GM18870 (cell line): ENCODE data around the gene SLC38A3.

Source experiments
- ATAC-seq: cut with Tn5 transposase; IDR thresholded peaks from one replicate; pipeline ENCODE4 v1.9.1; 2021; ENCODE audit warnings: moderate library complexity; ENCODE audit not compliant: unreplicated experiment

SLC38A3 gene

GRCh38 chr3:50190936-50191660 is 14.0 kb upstream of the SLC38A3 start, which contains the start of gene GNAT1:
GNAT1 (plus strand) TSS chr3:50191610; CDS start chr3:50191726, 116 bp downstream.
- ATAC-seq: no peak

- no peak for ATAC-seq
Observed at GRCh38 chr3:50192124-50192523, 12.9 kb upstream of the SLC38A3 start.

- ATAC-seq: no peak
Observed at GRCh38 chr3:50192689-50193141, 12.4 kb upstream of the SLC38A3 start.

GRCh38 chr3:50193286-50193685 is 11.8 kb upstream of the SLC38A3 start:
- ATAC-seq: no peak

GRCh38 chr3:50193746-50194127 is 11.3 kb upstream of the SLC38A3 start:
- no peak for ATAC-seq

- no peak for ATAC-seq
Observed at GRCh38 chr3:50194128-50194902, 10.8 kb upstream of the SLC38A3 start.

- no peak for ATAC-seq
Observed at GRCh38 chr3:50194903-50195500, 10.1 kb upstream of the SLC38A3 start.

GRCh38 chr3:50195501-50196252 is 9.4 kb upstream of the SLC38A3 start:
- no peak for ATAC-seq

- ATAC-seq: no peak
Observed at GRCh38 chr3:50196253-50196801, 8.7 kb upstream of the SLC38A3 start.

- no peak for ATAC-seq
Observed at GRCh38 chr3:50201573-50202315, 3.3 kb upstream of the SLC38A3 start.

- ATAC-seq: no peak
Observed at GRCh38 chr3:50202353-50203112, 2.5 kb upstream of the SLC38A3 start.

- no peak for ATAC-seq
Observed at GRCh38 chr3:50203113-50203808, 1.8 kb upstream of the SLC38A3 start.

- no peak for ATAC-seq
Observed at GRCh38 chr3:50203809-50204803, 965 bp upstream of the SLC38A3 start.

GRCh38 chr3:50205413-50206276 is 574 bp downstream of the SLC38A3 start:
- ATAC-seq: no peak

- no peak for ATAC-seq
Observed at GRCh38 chr3:50207359-50208042, 2.4 kb downstream of the SLC38A3 start.
